Measurements from ENCODE around the gene VANGL1.

VANGL1 gene

GRCh38 chr1:115666702-115667101, 24.9 kb downstream of the VANGL1 start:
- DNase-seq (ENCODE audit: low read depth in 1 of 2, low spot score in 1 of 2) = no peak

- no peak for DNase-seq (ENCODE audit: low read depth in 1 of 2, low spot score in 1 of 2)
Measured at GRCh38 chr1:115668579-115668978, 26.8 kb downstream of the VANGL1 start.

- DNase-seq (ENCODE audit: low read depth in 1 of 2, low spot score in 1 of 2) = no peak
Measured at GRCh38 chr1:115669002-115669673, 27.4 kb downstream of the VANGL1 start.

- DNase-seq (ENCODE audit: low read depth in 1 of 2, low spot score in 1 of 2) = no peak
Measured at GRCh38 chr1:115669886-115670285, 28.1 kb downstream of the VANGL1 start.

GRCh38 chr1:115670476-115671175, 28.9 kb downstream of the VANGL1 start:
- DNase-seq (ENCODE audit: low read depth in 1 of 2, low spot score in 1 of 2) = no peak

GRCh38 chr1:115671176-115671934, 29.6 kb downstream of the VANGL1 start:
- DNase-seq (ENCODE audit: low read depth in 1 of 2, low spot score in 1 of 2) = no peak

- no peak for DNase-seq (ENCODE audit: low read depth in 1 of 2, low spot score in 1 of 2)
Measured at GRCh38 chr1:115672224-115673009, 30.6 kb downstream of the VANGL1 start.

GRCh38 chr1:115676498-115677181, 34.9 kb downstream of the VANGL1 start:
- no peak for DNase-seq (ENCODE audit: low read depth in 1 of 2, low spot score in 1 of 2)

GRCh38 chr1:115677182-115677555, 35.4 kb downstream of the VANGL1 start:
- DNase-seq (ENCODE audit: low read depth in 1 of 2, low spot score in 1 of 2) = no peak

GRCh38 chr1:115677565-115677964, 35.8 kb downstream of the VANGL1 start:
- DNase-seq (ENCODE audit: low read depth in 1 of 2, low spot score in 1 of 2) = no peak

GRCh38 chr1:115678141-115678540, 36.4 kb downstream of the VANGL1 start:
- no peak for DNase-seq (ENCODE audit: low read depth in 1 of 2, low spot score in 1 of 2)

GRCh38 chr1:115679141-115679611, 37.4 kb downstream of the VANGL1 start:
- DNase-seq (ENCODE audit: low read depth in 1 of 2, low spot score in 1 of 2) = no peak

GRCh38 chr1:115680730-115681111, 39.0 kb downstream of the VANGL1 start:
- DNase-seq (ENCODE audit: low read depth in 1 of 2, low spot score in 1 of 2) = no peak

GRCh38 chr1:115682792-115683191, 41.0 kb downstream of the VANGL1 start:
- DNase-seq (ENCODE audit: low read depth in 1 of 2, low spot score in 1 of 2) = no peak

- DNase-seq (ENCODE audit: low read depth in 1 of 2, low spot score in 1 of 2) = no peak
Measured at GRCh38 chr1:115685029-115685705, 43.4 kb downstream of the VANGL1 start.

- no peak for DNase-seq (ENCODE audit: low read depth in 1 of 2, low spot score in 1 of 2)
Measured at GRCh38 chr1:115687744-115688143, 46.0 kb downstream of the VANGL1 start.

- DNase-seq (ENCODE audit: low read depth in 1 of 2, low spot score in 1 of 2) = no peak
Measured at GRCh38 chr1:115690972-115691371, 49.2 kb downstream of the VANGL1 start.

GRCh38 chr1:115692224-115692623, 50.5 kb downstream of the VANGL1 start:
- no peak for DNase-seq (ENCODE audit: low read depth in 1 of 2, low spot score in 1 of 2)

GRCh38 chr1:115694805-115695204, 53.0 kb downstream of the VANGL1 start:
- DNase-seq (ENCODE audit: low read depth in 1 of 2, low spot score in 1 of 2) = no peak

GRCh38 chr1:115697619-115698018, 55.8 kb downstream of the VANGL1 start:
- DNase-seq (ENCODE audit: low read depth in 1 of 2, low spot score in 1 of 2) = no peak
